NCI-H1694 treated with DMSO at 0.1 percent for 48 hours (cell line): ENCODE results near the gene KIAA0586.
A peak's percentile ranks its signal among the peaks of the same experiment; 100 is the strongest.
"Not testable (repeated sequence)": the region's sequence is repeated elsewhere in the genome, so short reads cannot be mapped to it uniquely, and the experiment has no call there.

Source experiments
- DNase-seq: peaks from one replicate; lab custom pipeline; 2025; lab: John Stamatoyannopoulos, UW

KIAA0586 gene

GRCh38 chr14:58549105-58549757 lies 121.7 kb downstream of the KIAA0586 start:
- DNase-seq = no peak

GRCh38 chr14:58553959-58554358 lies 126.4 kb downstream of the KIAA0586 start:
- no peak for DNase-seq

DNA sequence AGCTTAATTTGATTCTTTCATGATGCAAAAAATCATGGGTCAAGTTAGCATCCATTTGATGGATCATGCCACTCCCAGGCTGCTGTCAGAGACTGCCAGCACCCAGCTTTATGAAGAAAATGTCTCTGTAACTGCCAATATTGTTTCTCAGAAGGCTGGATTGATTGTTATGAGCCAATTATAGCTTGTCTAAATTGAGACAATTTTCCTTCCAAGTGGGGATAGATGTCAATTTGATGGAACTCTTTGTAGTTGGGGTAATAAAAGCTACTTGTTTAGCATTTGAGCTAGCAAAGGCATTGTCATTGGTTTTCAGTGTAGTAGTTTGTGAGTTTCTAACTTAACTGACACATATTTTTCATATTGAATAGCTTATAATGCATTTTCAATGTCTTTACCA lies 128.1 kb downstream of the KIAA0586 start:
- DNase-seq = no peak

DNA sequence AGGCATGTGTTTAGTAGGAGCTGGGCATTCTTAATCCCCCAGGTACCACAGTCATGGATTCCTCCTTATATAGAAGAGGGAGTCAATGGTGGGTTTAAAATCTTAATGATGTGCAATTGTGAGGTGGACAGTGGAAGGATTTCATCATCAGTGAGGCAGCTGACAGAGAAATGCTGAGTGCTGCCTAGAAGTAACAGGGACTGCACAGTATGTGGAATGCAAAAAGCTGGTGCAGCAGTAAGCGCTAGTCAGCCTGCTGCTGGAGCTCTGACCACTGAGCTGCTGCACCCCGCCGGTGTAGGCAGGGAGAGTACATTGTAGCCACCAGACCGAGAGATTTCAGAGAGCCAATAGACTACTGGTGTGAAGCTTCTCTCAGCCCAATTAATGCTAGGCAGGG lies 129.7 kb downstream of the KIAA0586 start:
- no peak for DNase-seq

- DNase-seq = no peak
These were observed 132.7 kb downstream of the KIAA0586 start for GRCh38 chr14:58560208-58560607.

DNA sequence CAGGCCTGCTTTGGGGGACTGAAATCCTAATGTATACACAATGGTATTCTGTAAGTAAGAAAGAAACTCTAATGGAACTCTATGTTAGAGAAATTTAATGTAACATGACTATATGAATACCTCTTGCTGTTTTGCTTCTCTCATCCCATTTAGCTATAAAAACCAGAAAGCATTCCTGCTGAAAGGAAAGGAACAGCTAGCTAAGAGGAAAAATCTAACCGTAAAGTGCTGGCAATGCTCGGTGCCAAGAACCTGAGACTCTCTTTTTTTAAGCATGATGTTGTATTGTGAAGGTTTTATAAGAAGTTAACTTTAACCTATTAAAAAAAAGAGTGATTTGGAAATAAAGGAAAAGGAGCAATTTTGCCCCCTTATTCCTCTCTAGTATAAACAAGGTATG lies 134.6 kb downstream of the KIAA0586 start:
- DNase-seq = no peak

DNA sequence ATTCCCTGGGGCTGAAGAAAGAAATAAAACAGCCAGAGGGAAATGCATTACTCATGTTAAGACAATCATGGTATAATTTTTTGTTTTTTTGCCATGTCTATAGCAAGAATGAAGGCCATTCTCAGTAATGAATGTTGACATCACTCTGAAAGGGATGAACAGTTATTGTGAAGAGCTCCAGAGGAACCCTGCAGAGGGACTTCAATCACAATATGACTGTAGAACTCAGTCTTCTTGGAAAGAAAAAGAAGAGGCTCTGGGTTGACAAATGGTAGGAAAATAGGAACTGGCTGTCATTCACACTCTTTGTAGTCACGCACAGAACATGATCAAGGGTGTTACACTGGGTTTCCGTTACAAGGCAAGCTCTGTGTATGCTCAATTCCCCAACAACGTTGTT lies 136.5 kb downstream of the KIAA0586 start:
- DNase-seq = no peak

DNA sequence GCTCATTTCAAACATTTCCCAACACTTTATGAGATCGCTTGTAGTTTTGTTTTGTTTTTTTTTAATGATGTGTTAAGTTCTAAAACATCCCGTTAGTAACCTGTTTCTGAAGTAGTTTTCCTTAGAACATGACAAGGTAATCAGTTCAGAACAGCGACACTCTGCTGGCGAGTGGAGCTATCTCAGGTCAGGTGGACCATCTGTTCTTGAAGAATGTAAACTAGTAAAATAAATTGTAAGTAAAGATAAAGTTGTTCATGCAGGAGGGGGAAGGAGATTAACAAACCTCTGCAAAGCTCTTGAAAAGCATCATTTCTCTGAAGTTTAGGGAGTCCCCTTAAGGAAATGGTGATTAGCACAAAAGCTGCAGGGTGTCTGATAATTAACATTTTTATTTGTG lies 138.3 kb downstream of the KIAA0586 start:
- no peak for DNase-seq

DNA sequence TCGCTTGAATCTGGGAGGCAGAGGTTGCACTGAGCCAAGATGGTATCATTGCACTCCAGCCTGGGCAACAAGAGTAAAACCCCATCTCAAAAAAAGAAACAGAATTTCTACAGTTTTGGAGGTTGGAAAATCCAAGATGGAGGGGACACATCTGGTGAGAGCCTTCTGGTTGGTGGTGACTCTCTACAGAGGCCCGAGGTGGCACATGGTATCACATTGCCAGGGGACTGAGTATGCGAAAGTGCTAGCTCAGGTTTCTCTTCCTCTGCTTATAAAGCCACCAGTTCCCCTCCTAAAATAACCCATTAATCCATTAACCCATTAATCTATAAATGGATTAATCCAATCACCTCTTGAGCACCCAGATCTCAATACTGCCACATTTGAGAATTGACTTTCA lies 139.5 kb downstream of the KIAA0586 start:
- DNase-seq = no peak

GRCh38 chr14:58568322-58568721 lies 140.8 kb downstream of the KIAA0586 start:
- DNase-seq = no peak

DNA sequence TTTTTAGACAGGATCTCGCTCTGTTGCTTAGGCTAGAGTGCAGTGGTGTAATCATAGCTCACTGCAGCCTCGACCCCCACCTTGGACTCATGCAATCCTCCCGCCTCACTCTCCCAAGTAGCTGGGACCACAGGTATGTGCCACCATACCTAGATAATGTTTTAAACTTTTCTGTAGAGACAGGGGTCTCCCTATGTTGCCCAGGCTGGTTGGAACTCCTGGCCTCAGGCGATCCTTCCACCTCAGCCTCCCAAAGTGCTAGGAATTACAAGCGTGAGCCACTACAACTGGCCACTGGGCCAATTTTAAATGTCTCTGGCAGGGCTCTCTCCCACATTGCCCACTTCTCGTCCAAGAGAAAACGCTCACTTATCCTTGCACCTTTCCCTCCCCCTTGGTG lies 143.7 kb downstream of the KIAA0586 start:
- no peak for DNase-seq

DNA sequence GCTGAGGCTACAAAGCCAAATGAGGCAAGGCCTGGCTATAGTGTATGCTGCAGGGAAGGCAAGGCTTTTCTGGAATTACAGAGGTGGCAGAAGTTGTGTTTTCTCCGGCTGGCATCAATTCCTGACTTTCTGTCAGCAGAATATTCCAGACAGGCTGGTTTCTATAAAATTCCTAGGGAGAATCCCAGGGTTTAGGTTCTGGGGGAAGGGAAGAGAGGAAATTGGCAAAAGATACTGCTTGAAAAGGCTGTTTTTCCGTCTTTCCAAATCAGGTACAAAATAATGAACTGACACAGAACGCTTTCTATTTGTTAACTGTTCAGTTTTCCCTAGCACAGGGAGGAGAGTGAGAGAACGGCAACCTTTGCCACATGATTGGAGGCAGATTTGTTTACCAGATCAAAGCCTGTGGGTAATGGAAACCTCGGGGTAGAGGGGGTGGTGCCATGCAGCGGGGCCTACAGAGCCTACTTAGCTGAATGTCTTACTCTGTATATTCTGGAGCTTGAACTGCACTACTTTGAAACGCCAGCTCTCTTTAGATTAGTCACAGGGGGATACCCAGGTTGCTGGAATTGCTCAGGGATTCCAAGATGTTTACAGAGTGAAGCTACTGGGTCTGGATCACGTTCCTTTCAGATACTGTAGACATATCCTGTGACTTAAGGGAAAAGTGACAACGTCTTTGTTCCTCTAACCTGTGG lies 144.4 kb downstream of the KIAA0586 start:
- DNase-seq = no peak

DNA sequence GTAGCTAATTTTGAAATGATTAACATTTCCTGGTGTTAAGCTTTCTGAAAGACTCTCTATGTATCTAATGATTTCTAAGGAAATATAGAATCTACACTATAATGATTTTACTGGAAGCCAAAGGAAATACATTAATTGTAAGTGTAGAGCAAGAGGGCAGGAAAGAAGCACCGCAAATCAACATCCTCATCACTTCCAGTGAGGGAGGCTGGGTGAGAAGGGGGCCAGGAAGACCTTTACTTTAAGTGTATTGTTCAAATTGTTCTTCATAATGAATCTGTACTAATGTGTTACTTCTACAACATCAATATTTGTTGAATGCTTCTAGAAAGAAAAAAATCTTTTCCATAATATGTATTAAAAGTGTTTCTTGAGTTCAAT lies 144.9 kb downstream of the KIAA0586 start:
- no peak for DNase-seq

- DNase-seq = no peak
These were observed 145.3 kb downstream of the KIAA0586 start for GRCh38 chr14:58572863-58573262.

- DNase-seq = peak; percentile 1
These were observed 147.1 kb downstream of the KIAA0586 start for GRCh38 chr14:58574623-58575022.

GRCh38 chr14:58575956-58576355 lies 148.4 kb downstream of the KIAA0586 start:
- DNase-seq = no peak

- not testable (repeated sequence) for DNase-seq
These were observed 152.5 kb downstream of the KIAA0586 start for GRCh38 chr14:58580035-58580434.

DNA sequence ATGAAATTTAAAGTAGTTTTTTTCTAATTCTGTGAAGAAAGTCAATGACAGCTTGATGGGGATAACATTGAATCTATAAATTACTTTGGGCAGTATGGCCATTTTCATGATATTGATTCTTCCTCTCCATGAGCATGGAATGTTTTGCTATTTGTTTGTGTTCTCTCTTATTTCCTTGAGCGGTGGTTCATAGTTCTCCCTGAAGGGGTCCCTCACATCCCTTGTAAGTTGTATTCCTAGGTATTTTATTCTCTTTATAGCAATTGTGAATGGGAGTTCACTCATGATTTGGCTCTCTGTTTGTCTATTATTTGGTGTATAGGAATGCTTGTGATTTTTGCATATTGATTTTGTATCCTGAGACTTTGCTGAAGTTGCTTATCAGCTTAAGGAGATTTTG lies 153.9 kb downstream of the KIAA0586 start:
- DNase-seq = not testable (repeated sequence)

DNA sequence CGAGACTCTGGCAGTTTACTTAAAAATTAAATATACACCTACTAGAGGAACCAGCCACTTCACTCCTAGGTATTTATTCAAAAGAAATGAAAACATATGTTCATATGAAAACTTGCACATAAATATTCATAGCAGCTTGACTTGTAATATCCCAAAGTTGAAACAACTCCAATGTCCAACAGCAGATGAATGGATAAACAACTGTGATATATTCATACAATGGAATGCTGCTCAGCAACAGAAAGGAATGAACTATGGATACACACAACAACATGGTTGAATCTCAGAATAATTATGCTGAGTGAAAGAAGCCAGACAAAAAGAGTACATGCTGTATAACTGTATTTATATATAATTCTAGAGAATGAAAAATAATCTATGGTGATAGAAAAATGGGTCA lies 156.9 kb downstream of the KIAA0586 start:
- no peak for DNase-seq

DNA sequence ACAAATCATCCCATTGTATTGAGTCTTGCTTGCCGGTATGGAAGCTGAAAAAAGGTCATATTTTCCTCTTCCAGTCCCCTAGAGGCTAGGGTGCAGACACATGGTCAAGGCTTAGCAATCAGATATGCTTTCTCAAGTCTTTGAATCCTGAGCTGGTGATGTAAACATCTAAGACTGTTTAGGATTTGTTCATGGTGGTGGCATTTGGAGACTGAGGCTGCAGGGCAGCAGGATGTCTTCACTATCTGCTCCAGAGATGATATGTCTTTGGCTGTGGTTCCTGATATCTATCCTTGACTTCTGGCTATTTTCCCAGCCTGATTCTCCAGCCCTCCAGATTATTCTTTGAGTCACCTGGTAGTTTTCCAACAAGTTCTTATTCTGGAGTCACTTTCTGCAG lies 159.8 kb downstream of the KIAA0586 start:
- no peak for DNase-seq

DNA sequence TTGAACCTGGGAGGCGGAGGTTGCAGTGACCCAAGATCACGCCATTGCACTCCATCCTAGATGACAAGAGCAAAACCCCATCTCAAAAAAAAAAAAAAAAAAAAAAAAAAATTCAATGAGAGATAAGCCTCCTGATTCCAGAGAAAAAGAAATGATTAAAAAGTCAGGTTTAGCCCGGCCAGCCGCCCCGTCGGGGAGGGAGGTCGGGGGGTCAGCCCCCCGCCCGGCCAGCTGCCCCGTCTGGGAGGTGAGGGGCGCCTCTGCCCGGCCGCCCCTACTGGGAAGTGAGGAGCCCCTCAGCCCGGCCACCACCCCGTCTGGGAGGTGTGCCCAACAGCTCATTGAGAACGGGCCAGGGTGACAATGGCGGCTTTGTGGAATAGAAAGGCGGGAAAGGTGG lies 160.8 kb downstream of the KIAA0586 start:
- DNase-seq = not testable (repeated sequence)

DNA sequence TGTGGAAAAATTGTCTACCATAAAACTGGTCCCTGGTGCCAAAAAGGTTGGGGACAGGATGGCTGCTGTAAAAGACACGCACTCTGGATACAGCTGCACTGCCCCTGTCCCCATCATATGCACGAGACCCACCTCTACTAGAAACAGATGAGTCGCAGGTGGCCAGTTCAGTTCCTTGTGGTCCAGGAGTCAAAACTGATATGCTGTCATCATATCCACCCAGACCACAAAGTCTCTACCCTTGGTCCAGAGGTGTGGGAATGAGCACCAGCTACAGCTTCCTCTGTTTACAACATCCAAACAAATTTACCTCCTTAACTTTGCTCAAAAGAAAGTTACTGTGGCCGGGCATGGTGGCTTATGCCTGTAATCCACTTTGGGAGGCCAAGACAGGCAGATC lies 166.5 kb downstream of the KIAA0586 start:
- DNase-seq = no peak

DNA sequence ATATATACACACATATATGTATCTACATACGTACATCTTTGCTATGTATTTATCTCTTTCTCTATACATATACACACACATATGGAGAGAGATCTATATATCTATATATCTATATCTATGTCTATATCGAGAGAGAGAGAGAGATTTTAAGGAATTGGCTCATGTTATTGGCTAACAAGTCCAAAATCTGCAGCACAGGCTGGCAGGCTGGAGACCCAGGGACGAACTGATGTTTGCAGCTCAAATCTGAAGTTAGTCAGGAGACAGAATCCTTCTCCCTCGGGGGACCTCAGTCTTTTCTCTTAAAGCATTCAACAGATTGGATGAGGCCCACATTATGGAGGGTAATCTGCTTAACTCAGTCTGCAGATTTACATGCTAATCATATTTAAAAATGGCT lies 169.5 kb downstream of the KIAA0586 start:
- no peak for DNase-seq
